Neural progenitor cell (in vitro differentiated cells): Measurements from ENCODE around the gene GUCA1A. TPM values are rescaled to one million over a fixed set of nuclear protein-coding genes. Genes with fewer than 3 reads are reported as not detected.
"Not testable (repeated sequence)": the region's sequence is repeated elsewhere in the genome, so short reads cannot be mapped to it uniquely, and the experiment has no call there.

Experiments used
- DNase-seq: peaks from one replicate; pipeline ENCODE4 v3.0.0-alpha.2; 2016; ENCODE audit warnings: low spot score
- H2AFZ ChIP-seq: fragments of 200-600 bp; sonication (generic); replicated peaks from 2 replicates; pipeline ENCODE4 v1.6.1; 2016; ENCODE audit warnings: antibody characterized with exemption
- H3F3A ChIP-seq: fragments of 200-600 bp; sonication (generic); 2 replicates; pipeline ENCODE4 v1.6.1; 2016; ENCODE audit warnings: antibody characterized with exemption, low read depth
- H3K27ac ChIP-seq: fragments of 200-600 bp; sonication (generic); 2 replicates; pipeline ENCODE4 v1.5.1; 2016; ENCODE audit warnings: mild to moderate bottlenecking
- H3K27me3 ChIP-seq: fragments of 200-600 bp; sonication (generic); 2 replicates; pipeline ENCODE4 v1.6.1; 2016; ENCODE audit warnings: mild to moderate bottlenecking, moderate library complexity
- H3K36me3 ChIP-seq: fragments of 200-600 bp; sonication (generic); 2 replicates; pipeline ENCODE4 v1.5.1; 2016
- H3K4me1 ChIP-seq: fragments of 200-600 bp; sonication (generic); 2 replicates; pipeline ENCODE4 v1.6.1; 2016; ENCODE audit warnings: mixed run types
- H3K4me2 ChIP-seq: fragments of 200-600 bp; sonication (generic); 2 replicates; pipeline ENCODE4 v1.6.1; 2016
- H3K4me3 ChIP-seq: fragments of 200-600 bp; sonication (generic); 2 replicates; pipeline ENCODE4 v1.5.1; 2016
- H3K79me2 ChIP-seq: fragments of 200-600 bp; sonication (generic); 2 replicates; pipeline ENCODE4 v1.6.1; 2016; ENCODE audit warnings: low read depth
- H3K9ac ChIP-seq: fragments of 200-600 bp; sonication (generic); 2 replicates; pipeline ENCODE4 v1.6.1; 2016
- H3K9me3 ChIP-seq: fragments of 200-600 bp; sonication (generic); 2 replicates; pipeline ENCODE4 v1.5.1; 2016; ENCODE audit warnings: low read depth
- H4K20me1 ChIP-seq: fragments of 200-600 bp; sonication (generic); 2 replicates; pipeline ENCODE4 v1.6.1; 2016; ENCODE audit warnings: low read depth
- H3K27ac Mint-ChIP-seq: 3 replicates; pipeline ENCODE4 v1.8.0; 2021; ENCODE audit warnings: mixed read lengths
- H3K27me3 Mint-ChIP-seq: 2 replicates; pipeline ENCODE4 v1.8.0; 2022; ENCODE audit warnings: low read depth, mild to moderate bottlenecking, inconsistent platforms, moderate library complexity, mixed read lengths; ENCODE audit not compliant: insufficient read depth
- H3K36me3 Mint-ChIP-seq: 3 replicates; pipeline ENCODE4 v1.8.0; 2021; ENCODE audit warnings: mixed read lengths
- H3K4me1 Mint-ChIP-seq: 3 replicates; pipeline ENCODE4 v1.8.0; 2021; ENCODE audit warnings: mixed read lengths
- H3K4me3 Mint-ChIP-seq: 3 replicates; pipeline ENCODE4 v1.8.0; 2021; ENCODE audit warnings: mild to moderate bottlenecking, moderate library complexity, mixed read lengths
- H3K9me3 Mint-ChIP-seq: 3 replicates; pipeline ENCODE4 v1.8.0; 2020; ENCODE audit warnings: mixed read lengths
- EZH2 ChIP-seq: fragments of 200-600 bp; sonication (generic); IDR thresholded peaks from 2 replicates; pipeline ENCODE4 v1.6.1; 2017; ENCODE audit warnings: antibody characterized with exemption, mild to moderate bottlenecking, moderate library complexity
- EZH2phosphoT487 ChIP-seq: fragments of 200-600 bp; sonication (generic); IDR thresholded peaks from 2 replicates; pipeline ENCODE4 v1.6.1; 2017; ENCODE audit warnings: antibody characterized with exemption
- total RNA-seq: library from RNA; depleted of rRNA; stranded (reverse); fragments of >200 nt; gene quantifications from 2 replicates; pipeline ENCODE4 v1.2.3, GENCODE V29; 2015; ENCODE audit warnings: low replicate concordance
- TF ChIP-seq, protein P1 (sequence below): fragments of 200-600 bp; sonication (generic); IDR thresholded peaks from 2 replicates; pipeline ENCODE4 v1.5.1; 2017; ENCODE audit warnings: antibody characterized with exemption, mild to moderate bottlenecking

GUCA1A gene
- total RNA-seq, 1 donor from 2014 or later: 1.9 TPM

DNA sequence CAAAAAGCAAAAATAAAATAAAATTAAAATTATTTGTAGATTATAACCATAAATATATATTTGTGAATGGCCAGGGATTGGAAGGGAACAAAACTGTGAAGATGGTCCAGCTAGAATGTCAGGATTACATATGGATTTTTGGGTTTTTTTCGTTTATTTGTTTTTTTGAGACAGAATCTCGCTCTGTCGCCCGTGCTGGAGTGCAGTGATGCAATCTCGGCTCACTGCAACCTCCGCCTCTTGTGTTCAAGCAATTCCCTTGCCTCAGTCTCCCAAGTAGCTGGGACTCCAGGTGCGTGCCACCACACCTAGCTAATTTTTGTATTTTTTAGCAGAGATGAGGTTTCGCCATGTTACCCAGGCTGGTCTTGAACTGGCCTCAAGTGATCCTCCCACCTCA is 22.9 kb upstream of the GUCA1A start:
- Mint-ChIP-seq H3K36me3 (no peaks in the 10 kb centered on the region), H3K27me3 (peaks cover 5% of the 10 kb centered on the region), H3K9me3 (no peaks in the 10 kb centered on the region), H3K27ac (no peak overlapping the region), H3K4me1 (peaks cover 15% of the 10 kb centered on the region), H3K4me3 (no peak overlapping the region)
- H3K27ac ChIP-seq: no peak overlapping the region
- H3K27me3 ChIP-seq: no peaks in the 10 kb centered on the region
- H3K36me3 ChIP-seq: no peaks in the 10 kb centered on the region
- peaks cover 8% of the 10 kb centered on the region for H3F3A ChIP-seq
- H2AFZ ChIP-seq: no peak overlapping the region
- TF ChIP-seq EZH2 (no peak), EZH2phosphoT487 (no peak)
- TF ChIP-seq, protein P1, sequence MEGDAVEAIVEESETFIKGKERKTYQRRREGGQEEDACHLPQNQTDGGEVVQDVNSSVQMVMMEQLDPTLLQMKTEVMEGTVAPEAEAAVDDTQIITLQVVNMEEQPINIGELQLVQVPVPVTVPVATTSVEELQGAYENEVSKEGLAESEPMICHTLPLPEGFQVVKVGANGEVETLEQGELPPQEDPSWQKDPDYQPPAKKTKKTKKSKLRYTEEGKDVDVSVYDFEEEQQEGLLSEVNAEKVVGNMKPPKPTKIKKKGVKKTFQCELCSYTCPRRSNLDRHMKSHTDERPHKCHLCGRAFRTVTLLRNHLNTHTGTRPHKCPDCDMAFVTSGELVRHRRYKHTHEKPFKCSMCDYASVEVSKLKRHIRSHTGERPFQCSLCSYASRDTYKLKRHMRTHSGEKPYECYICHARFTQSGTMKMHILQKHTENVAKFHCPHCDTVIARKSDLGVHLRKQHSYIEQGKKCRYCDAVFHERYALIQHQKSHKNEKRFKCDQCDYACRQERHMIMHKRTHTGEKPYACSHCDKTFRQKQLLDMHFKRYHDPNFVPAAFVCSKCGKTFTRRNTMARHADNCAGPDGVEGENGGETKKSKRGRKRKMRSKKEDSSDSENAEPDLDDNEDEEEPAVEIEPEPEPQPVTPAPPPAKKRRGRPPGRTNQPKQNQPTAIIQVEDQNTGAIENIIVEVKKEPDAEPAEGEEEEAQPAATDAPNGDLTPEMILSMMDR: no peak
- no peaks in the 10 kb centered on the region for H3K9me3 ChIP-seq
- H3K9ac ChIP-seq: no peak overlapping the region
- DNase-seq: no peak
- no peaks in the 10 kb centered on the region for H3K79me2 ChIP-seq
- no peak overlapping the region for H3K4me2 ChIP-seq
- H3K4me3 ChIP-seq: no peak overlapping the region
- no peaks in the 10 kb centered on the region for H4K20me1 ChIP-seq
- H3K4me1 ChIP-seq: peaks cover 16% of the 10 kb centered on the region

DNA sequence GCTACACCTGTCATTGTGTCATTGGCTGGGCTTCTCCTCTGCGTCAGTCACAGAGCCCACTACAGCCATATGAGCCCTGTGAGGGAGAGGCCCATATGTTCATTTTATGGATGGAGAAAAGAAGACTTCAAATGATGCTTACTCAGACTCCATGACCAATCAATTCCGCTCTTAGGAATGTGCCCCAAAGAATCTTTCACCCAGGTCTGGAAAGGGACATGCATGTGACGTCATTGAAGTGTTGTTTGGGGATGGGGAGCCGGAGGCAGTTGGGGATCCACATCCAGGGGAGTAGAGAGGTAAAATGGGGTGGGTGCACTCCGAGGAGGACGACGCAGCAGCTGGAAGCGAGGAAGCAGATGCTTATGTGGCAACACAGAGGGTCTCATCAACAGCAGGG is 21.1 kb upstream of the GUCA1A start:
- peaks cover 15% of the 10 kb centered on the region for H3K4me1 Mint-ChIP-seq
- H3K4me1 ChIP-seq: peaks cover 16% of the 10 kb centered on the region
- no peak for DNase-seq
- peaks cover 8% of the 10 kb centered on the region for H3F3A ChIP-seq
- H3K79me2 ChIP-seq: no peaks in the 10 kb centered on the region
- H3K27ac ChIP-seq: no peak overlapping the region
- no peaks in the 10 kb centered on the region for H3K36me3 Mint-ChIP-seq
- H3K4me2 ChIP-seq: no peak overlapping the region
- no peaks in the 10 kb centered on the region for H3K9me3 ChIP-seq
- H3K9ac ChIP-seq: no peak overlapping the region
- H3K27ac Mint-ChIP-seq: no peak overlapping the region
- H3K4me3 ChIP-seq: no peak overlapping the region
- TF ChIP-seq, protein P1: no peak
- TF ChIP-seq EZH2phosphoT487 (no peak), EZH2 (no peak)
- H3K4me3 Mint-ChIP-seq: no peak overlapping the region
- H3K27me3 ChIP-seq: no peaks in the 10 kb centered on the region
- H3K9me3 Mint-ChIP-seq: no peaks in the 10 kb centered on the region
- H4K20me1 ChIP-seq: no peaks in the 10 kb centered on the region
- H3K27me3 Mint-ChIP-seq: peaks cover 7% of the 10 kb centered on the region
- no peak overlapping the region for H2AFZ ChIP-seq
- H3K36me3 ChIP-seq: no peaks in the 10 kb centered on the region

DNA sequence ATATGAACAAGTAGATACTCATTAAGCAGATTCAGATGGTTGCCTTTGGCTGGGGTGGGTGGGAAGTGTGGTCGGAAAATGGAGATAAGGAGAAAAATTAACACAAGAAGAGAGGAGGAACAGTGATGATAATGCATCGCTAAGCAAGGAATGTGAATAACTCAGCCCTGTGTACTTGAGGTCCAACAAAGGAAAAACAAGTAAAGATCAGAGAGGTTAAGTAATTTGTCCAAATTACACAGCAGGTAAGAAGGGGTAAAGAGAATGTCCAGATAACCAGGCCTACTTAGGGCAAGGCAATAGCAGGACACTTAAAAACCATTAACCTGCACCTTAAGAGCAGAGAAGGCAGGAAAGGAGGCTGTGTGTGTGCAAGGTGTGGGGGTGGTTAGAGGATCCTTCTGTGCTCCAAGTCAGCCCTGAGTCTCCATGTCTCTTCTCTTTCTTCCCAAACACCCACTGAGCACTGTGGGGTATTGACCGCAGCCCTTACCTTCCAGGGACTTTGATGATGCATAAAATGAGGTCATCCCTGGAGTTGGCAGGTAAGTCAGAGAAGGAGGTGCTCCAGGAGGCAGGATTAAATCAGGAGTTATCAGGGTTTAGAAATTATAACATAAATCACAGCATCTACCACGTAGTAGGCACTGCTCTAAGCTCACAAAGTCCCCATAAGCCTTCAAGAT is 20.5 kb upstream of the GUCA1A start:
- not testable (repeated sequence) for H3K27me3 Mint-ChIP-seq, H3K9ac ChIP-seq, H3K79me2 ChIP-seq, H3K4me3 ChIP-seq, H3K9me3 ChIP-seq, H3K27ac Mint-ChIP-seq, H3K4me3 Mint-ChIP-seq, H3F3A ChIP-seq, DNase-seq, H3K27ac ChIP-seq, H2AFZ ChIP-seq, H3K36me3 ChIP-seq, H3K4me2 ChIP-seq, H3K36me3 Mint-ChIP-seq, H3K27me3 ChIP-seq, H4K20me1 ChIP-seq, H3K9me3 Mint-ChIP-seq
- peaks cover 16% of the 10 kb centered on the region for H3K4me1 ChIP-seq
- H3K4me1 Mint-ChIP-seq: peaks cover 15% of the 10 kb centered on the region

DNA sequence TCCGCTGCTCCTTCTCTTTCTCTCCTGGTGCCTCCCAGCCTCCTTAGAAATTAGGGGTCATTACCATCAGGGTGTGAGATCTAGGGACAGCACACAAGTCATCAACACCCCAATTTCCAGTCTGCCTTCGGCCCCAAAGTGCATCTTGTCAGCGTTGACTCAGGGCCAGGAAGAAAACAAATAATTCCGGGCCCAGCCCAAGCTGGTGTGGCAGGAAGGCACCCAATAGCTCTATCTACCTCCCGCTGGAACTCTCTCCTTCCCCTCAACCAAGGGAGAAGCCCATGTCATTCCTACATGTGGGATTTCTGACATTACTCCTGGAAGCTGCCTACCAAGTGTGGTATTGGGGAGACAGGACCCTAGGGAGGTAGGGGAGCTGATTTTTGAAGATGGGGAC is 19.2 kb upstream of the GUCA1A start:
- Histone ChIP-seq H4K20me1 (no peaks in the 10 kb centered on the region), H3K79me2 (no peaks in the 10 kb centered on the region), H3F3A (peaks cover 8% of the 10 kb centered on the region), H3K4me1 (peaks cover 16% of the 10 kb centered on the region), H3K4me2 (no peak overlapping the region), H3K36me3 (no peaks in the 10 kb centered on the region), H3K27ac (no peak overlapping the region), H2AFZ (no peak overlapping the region), H3K4me3 (no peak overlapping the region), H3K9me3 (no peaks in the 10 kb centered on the region), H3K9ac (no peak overlapping the region), H3K27me3 (no peaks in the 10 kb centered on the region)
- Mint-ChIP-seq H3K27ac (no peak overlapping the region), H3K9me3 (no peaks in the 10 kb centered on the region), H3K4me1 (peaks cover 11% of the 10 kb centered on the region), H3K27me3 (peaks cover 7% of the 10 kb centered on the region), H3K4me3 (no peak overlapping the region), H3K36me3 (no peaks in the 10 kb centered on the region)
- no peak for DNase-seq
- no peak for TF ChIP-seq EZH2phosphoT487
- TF ChIP-seq, protein P1: no peak
- no peak for TF ChIP-seq EZH2
